Chondrocyte (in vitro differentiated cells): ENCODE data around the gene VOPP1. TPM values are rescaled to one million over a fixed set of nuclear protein-coding genes. Genes with fewer than 3 reads are reported as not detected.

ENCODE experiments used
- DNase-seq: peaks from one replicate; pipeline ENCODE4 v3.0.0; 2021; ENCODE audit warnings: mixed read lengths, low spot score
- H3K27ac Mint-ChIP-seq: one replicate; pipeline ENCODE4 v1.8.0; 2021; ENCODE audit warnings: mild to moderate bottlenecking, moderate library complexity, mixed read lengths; ENCODE audit not compliant: unreplicated experiment
- H3K27me3 Mint-ChIP-seq: 2 replicates; pipeline ENCODE4 v1.8.0; 2021; ENCODE audit warnings: low read depth, mixed read lengths
- H3K36me3 Mint-ChIP-seq: 2 replicates; pipeline ENCODE4 v1.8.0; 2021; ENCODE audit warnings: low read depth, mixed read lengths
- H3K4me1 Mint-ChIP-seq: 2 replicates; pipeline ENCODE4 v1.8.0; 2021; ENCODE audit warnings: low read depth, mild to moderate bottlenecking, mixed read lengths
- H3K4me3 Mint-ChIP-seq: one replicate; pipeline ENCODE4 v1.8.0; 2021; ENCODE audit warnings: mild to moderate bottlenecking, moderate library complexity, mixed read lengths; ENCODE audit not compliant: unreplicated experiment
- H3K9me3 Mint-ChIP-seq: 2 replicates; pipeline ENCODE4 v1.8.0; 2021; ENCODE audit warnings: low read depth, mixed read lengths
- CTCF ChIP-seq: fragments of 200-600 bp; sonication (generic); IDR thresholded peaks from 2 replicates; pipeline ENCODE4 v1.5.0; 2021; ENCODE audit warnings: antibody characterized with exemption, mild to moderate bottlenecking, moderate library complexity
- total RNA-seq: library from RNA; stranded (reverse); gene quantifications from 3 replicates; pipeline ENCODE4 v1.2.1, GENCODE V29; 2021

The VOPP1 gene
- total RNA-seq, 1 donor from 2014 or later = 69.2 TPM

GRCh38 chr7:55526770-55527169, 45.5 kb downstream of the VOPP1 start:
- Mint-ChIP-seq H3K4me1 (peaks cover 48% of the 10 kb centered on the region), H3K27ac (no peak overlapping the region), H3K9me3 (no peaks in the 10 kb centered on the region), H3K4me3 (no peak overlapping the region), H3K27me3 (no peaks in the 10 kb centered on the region), H3K36me3 (no peaks in the 10 kb centered on the region)
- TF ChIP-seq CTCF = no peak
- no peak for DNase-seq

GRCh38 chr7:55526329-55526728, 46.0 kb downstream of the VOPP1 start:
- DNase-seq = no peak
- Mint-ChIP-seq H3K4me3 (no peak overlapping the region), H3K4me1 (peaks cover 50% of the 10 kb centered on the region), H3K9me3 (no peaks in the 10 kb centered on the region), H3K36me3 (no peaks in the 10 kb centered on the region), H3K27ac (no peak overlapping the region), H3K27me3 (no peaks in the 10 kb centered on the region)
- TF ChIP-seq CTCF = no peak

GRCh38 chr7:55524558-55525310, 47.6 kb downstream of the VOPP1 start:
- H3K4me3 Mint-ChIP-seq = no peak overlapping the region
- TF ChIP-seq CTCF = no peak
- H3K27me3 Mint-ChIP-seq = no peaks in the 10 kb centered on the region
- peaks cover 2% of the 10 kb centered on the region for H3K36me3 Mint-ChIP-seq
- no peak for DNase-seq
- peaks cover 51% of the 10 kb centered on the region for H3K4me1 Mint-ChIP-seq
- no peaks in the 10 kb centered on the region for H3K9me3 Mint-ChIP-seq
- no peak overlapping the region for H3K27ac Mint-ChIP-seq

GRCh38 chr7:55523366-55523765, 48.9 kb downstream of the VOPP1 start:
- no peak for DNase-seq
- no peak overlapping the region for H3K27ac Mint-ChIP-seq
- no peaks in the 10 kb centered on the region for H3K9me3 Mint-ChIP-seq
- H3K4me3 Mint-ChIP-seq = no peak overlapping the region
- H3K36me3 Mint-ChIP-seq = peaks cover 7% of the 10 kb centered on the region
- no peak for TF ChIP-seq CTCF
- peaks cover 49% of the 10 kb centered on the region for H3K4me1 Mint-ChIP-seq
- no peaks in the 10 kb centered on the region for H3K27me3 Mint-ChIP-seq

GRCh38 chr7:55521917-55522902, 50.1 kb downstream of the VOPP1 start:
- TF ChIP-seq CTCF = no peak
- DNase-seq = no peak
- H3K27me3 Mint-ChIP-seq = no peaks in the 10 kb centered on the region
- H3K4me1 Mint-ChIP-seq = peaks cover 47% of the 10 kb centered on the region
- H3K9me3 Mint-ChIP-seq = no peaks in the 10 kb centered on the region
- peak overlapping the region; percentile 43 for H3K27ac Mint-ChIP-seq
- peaks cover 14% of the 10 kb centered on the region for H3K36me3 Mint-ChIP-seq
- no peak overlapping the region for H3K4me3 Mint-ChIP-seq
